GM19193 (cell line): Measurements from ENCODE around the gene PHF23.

Experiments used
- POLR2A ChIP-seq: IDR thresholded peaks from 4 replicates; pipeline ENCODE4 v1.6.1; 2011; ENCODE audit not compliant: insufficient read depth, insufficient read length; ENCODE audit errors: extremely low read depth

The PHF23 gene

GRCh38 chr17:7250695-7251627, 11.7 kb upstream of the PHF23 start:
- no peak for TF ChIP-seq POLR2A

GRCh38 chr17:7249830-7250229, 10.6 kb upstream of the PHF23 start:
- TF ChIP-seq POLR2A, result no peak

GRCh38 chr17:7249214-7249613, 10.0 kb upstream of the PHF23 start:
- TF ChIP-seq POLR2A, result no peak

- TF ChIP-seq POLR2A, result no peak
Observed at GRCh38 chr17:7248796-7249195, 9.5 kb upstream of the PHF23 start.

GRCh38 chr17:7246779-7247178, 7.5 kb upstream of the PHF23 start:
- no peak for TF ChIP-seq POLR2A

- TF ChIP-seq POLR2A, result no peak
Observed at GRCh38 chr17:7243453-7243729, 4.1 kb upstream of the PHF23 start.

- TF ChIP-seq POLR2A, result peak; percentile 52
Observed at GRCh38 chr17:7242717-7243452, 3.6 kb upstream of the PHF23 start.

GRCh38 chr17:7241783-7242716, 2.8 kb upstream of the PHF23 start, which contains the start of gene GABARAP:
GABARAP (minus strand) TSS chr17:7242449; CDS start chr17:7242330, 119 bp downstream.
- TF ChIP-seq POLR2A, result peak; percentile 22

GRCh38 chr17:7241090-7241733, 2.0 kb upstream of the PHF23 start:
- no peak for TF ChIP-seq POLR2A

- no peak for TF ChIP-seq POLR2A
Observed at GRCh38 chr17:7240375-7240774, 1.1 kb upstream of the PHF23 start.

- no peak for TF ChIP-seq POLR2A
Observed at GRCh38 chr17:7238420-7239090, 702 bp downstream of the PHF23 start.

GRCh38 chr17:7237761-7238419, 1.4 kb downstream of the PHF23 start:
- TF ChIP-seq POLR2A, result peak; percentile 50

- TF ChIP-seq POLR2A, result no peak
Observed at GRCh38 chr17:7237266-7237760, 1.9 kb downstream of the PHF23 start.

GRCh38 chr17:7236808-7237207, 2.4 kb downstream of the PHF23 start:
- no peak for TF ChIP-seq POLR2A
